WI38 (cell line): ENCODE measurements around the gene TMTC1.

Source experiments
- H3K4me3 ChIP-seq: 2 replicates; pipeline ENCODE4 v1.5.1; 2011; ENCODE audit warnings: low read depth, mild to moderate bottlenecking, control low read depth, low read length
- TF ChIP-seq, protein P1 (sequence below): IDR thresholded peaks from 2 replicates; pipeline ENCODE4 v1.5.1; 2012; ENCODE audit warnings: low read depth, mild to moderate bottlenecking, control low read depth, low read length

TMTC1 gene

DNA sequence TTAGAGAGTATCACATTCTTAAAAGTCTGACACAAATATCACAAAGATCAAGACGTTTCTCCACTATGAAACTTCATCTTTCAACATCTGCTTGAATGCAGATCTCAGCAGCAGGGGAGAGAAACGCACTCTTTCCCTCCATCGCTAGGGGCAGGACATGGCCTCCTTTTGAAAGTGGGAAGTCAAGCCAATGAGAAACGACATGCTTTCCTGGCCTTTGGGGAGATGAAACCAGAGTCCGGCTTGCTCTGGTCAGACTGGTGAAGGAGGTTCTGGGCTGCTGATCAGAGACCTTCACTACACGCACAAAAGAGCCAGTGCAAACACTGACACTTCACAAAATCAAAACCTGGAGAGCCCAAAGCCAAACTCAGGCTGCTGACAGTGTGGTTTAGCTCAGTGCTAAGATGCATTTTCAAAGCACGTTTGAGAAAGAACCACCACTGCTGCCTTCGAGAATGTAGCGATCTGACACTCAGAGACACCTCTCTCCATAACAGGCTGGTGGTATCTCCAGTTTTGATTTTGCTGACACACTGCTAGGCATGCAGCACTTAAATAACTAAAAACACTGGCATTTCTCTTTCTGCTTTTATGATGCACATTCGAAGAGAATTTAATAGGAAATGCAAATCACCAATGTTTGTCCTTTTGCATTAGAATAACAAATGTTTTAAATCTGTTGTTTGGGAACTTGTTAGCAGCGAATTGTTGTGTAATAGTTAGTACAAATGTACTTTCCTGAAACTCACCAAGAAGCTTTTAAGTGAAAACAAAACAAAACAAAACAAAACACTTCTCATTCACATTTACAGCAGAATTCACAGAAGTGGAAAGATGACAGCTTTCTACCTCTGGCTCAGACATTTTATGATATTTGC is 192.4 kb downstream of the TMTC1 start:
- TF ChIP-seq, protein P1, sequence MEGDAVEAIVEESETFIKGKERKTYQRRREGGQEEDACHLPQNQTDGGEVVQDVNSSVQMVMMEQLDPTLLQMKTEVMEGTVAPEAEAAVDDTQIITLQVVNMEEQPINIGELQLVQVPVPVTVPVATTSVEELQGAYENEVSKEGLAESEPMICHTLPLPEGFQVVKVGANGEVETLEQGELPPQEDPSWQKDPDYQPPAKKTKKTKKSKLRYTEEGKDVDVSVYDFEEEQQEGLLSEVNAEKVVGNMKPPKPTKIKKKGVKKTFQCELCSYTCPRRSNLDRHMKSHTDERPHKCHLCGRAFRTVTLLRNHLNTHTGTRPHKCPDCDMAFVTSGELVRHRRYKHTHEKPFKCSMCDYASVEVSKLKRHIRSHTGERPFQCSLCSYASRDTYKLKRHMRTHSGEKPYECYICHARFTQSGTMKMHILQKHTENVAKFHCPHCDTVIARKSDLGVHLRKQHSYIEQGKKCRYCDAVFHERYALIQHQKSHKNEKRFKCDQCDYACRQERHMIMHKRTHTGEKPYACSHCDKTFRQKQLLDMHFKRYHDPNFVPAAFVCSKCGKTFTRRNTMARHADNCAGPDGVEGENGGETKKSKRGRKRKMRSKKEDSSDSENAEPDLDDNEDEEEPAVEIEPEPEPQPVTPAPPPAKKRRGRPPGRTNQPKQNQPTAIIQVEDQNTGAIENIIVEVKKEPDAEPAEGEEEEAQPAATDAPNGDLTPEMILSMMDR: peak; percentile 68
- no peak overlapping the region for H3K4me3 ChIP-seq

DNA sequence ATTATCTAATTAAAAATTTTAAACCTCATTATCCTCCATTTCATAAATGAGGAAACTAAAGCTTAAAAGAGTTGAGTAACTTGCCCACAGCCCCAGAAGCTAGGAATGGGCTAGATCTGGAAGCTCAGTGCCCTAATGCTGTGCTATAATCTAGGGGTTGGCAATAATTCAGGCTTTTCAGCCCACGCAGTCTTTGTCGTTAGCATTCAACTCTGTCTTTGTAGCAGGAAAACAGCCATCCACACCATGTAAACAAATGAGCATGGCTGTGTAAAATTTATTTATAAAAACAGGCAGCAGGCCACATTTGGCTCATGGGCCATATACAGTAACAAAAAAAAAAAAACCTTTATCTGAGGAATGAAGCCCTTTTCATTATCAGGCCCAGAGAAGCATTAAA is 193.9 kb downstream of the TMTC1 start:
- H3K4me3 ChIP-seq: no peak overlapping the region
- TF ChIP-seq, protein P1: no peak

DNA sequence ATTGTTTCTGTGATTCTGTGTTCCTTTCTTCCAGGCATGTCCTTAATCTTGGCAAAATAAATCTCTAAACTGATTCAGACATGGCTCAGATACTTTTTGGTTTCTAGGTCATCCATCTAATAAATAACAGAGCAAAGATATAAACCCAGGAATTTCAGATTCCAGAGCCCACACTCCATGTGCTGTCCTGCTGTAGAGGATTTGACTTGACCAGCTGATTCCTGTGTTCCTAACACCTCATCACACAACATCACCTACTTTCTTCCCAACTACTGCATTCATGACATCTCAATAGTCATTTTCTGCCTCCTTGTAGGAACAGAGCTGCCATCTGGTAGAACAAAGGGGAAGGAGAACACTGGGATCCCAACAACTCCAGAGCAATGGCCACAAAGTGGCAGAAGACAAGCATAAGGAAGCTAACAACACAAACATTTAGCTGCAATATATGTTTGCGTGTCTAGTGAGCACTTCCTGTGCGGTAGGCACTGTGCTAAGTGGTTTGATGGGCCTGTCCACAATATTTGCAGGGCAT is 194.4 kb downstream of the TMTC1 start:
- TF ChIP-seq, protein P1: no peak
- no peak overlapping the region for H3K4me3 ChIP-seq

DNA sequence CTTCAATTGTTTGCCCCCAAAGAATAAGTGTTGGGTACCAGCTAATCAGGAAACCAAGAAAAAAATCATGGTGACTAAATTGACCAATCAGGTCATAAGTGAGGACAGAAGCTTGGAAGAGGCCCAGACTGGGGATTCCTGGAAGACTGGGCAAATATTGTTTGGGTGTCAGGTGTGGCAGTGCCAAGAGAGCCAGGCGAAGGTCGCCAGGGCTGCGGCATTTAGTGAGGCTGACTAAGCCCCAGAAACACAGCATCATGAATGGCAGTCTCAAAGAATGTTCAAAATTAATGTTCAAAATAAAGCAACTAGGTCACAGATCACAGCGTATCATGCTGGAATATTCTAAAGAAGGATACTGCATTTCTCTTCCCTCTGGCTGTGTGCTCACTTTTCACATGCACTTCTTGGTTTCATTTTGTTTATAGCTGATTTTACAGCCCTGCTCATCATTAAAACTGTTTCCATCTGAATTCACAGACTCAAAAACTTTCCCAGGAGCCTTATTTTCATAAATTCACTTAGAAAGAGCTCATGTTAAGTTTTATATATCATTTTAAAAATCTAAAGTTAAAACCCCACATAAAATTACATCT is 201.0 kb downstream of the TMTC1 start:
- TF ChIP-seq, protein P1: no peak

DNA sequence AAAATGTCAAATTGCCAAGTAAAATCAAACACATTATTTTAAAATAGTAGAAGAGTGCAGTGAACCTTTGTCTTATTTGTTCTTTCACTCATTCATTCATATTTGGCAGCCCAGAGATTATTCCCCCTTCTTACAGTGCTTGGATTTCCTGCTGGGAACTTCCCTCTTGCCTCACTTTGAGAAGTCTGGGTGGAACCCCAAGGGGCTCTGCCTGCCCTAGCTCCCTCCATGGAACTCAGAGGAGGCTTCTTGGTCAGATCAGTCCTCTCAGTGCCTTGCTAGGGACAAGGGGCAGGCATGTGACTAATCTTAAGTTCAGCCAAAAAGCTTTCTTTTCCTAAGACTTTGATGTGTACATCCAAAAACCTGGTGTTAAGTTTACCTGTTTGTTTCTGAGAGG is 201.6 kb downstream of the TMTC1 start:
- H3K4me3 ChIP-seq: no peak overlapping the region
- TF ChIP-seq, protein P1: no peak

More for the DNA sequence above, 201.0 kb downstream of the TMTC1 start:
- H3K4me3 ChIP-seq: no peak overlapping the region

DNA sequence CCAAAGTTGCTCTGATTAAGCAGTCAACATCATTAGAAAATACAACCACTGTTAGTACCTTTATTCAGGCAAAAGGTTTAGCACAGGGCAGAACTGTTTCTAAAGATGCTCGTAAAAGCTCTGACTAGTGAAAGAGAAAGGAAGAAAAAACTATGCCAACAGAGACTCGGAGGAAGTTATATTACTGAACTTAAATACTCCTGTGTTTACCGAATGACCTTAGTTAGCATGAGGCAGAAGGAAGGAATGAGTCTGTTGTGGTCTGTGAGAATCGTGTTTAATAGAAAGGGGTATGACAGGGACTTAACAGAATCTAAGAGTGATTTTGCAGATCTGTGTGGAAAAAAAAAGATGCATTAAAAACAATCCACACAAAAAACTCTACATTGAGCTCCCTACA is 202.1 kb downstream of the TMTC1 start:
- TF ChIP-seq, protein P1: no peak
- peak overlapping the region; percentile 38 for H3K4me3 ChIP-seq

DNA sequence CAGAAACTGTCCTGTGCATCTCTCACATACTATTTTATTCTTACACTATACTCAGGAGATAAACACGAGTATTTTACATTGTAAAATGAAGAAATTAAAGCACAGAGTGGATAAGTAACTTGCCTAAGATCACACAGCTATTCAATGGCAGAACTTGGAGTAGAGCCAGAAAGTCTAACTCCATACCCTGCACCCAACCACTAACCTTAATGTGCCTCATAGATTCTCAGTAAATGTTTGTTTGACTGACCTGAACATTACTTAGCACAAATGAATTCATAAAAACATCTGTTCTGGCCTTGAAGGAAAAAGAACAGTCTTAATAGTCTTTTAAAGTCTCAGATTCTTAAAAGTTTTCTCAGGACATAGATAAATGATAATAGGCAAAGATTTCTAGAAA is 202.8 kb downstream of the TMTC1 start:
- TF ChIP-seq, protein P1: no peak
- H3K4me3 ChIP-seq: peak overlapping the region; percentile 38; the same call in 1 of the 2 replicates
